Globus pallidus (tissue), 1 donor: ENCODE data around the gene ARL6IP5.

ENCODE experiments used
- DNase-seq: peaks from one replicate; pipeline ENCODE4 v3.0.0-alpha.2; 2015; ENCODE audit warnings: low spot score

The ARL6IP5 gene

DNA sequence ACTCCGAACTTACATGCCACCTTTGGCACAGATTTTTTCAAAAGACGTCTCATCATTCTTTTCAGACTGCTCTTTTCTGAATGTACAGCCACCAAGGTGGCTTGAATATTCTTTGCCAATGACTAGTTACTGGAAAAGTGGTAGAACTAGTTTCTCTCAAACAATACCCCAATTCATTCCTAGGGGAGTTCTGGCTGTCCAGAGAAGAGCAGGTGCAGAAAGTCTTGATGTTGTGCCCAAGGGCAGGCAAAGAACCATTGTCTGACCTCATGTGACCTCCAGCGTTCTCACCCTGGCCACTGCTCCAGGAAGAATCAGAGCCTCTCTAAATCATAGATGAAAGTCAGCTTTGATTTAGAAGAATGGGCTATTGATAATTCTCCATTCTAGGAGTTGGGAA is 32.2 kb downstream of the ARL6IP5 start:
- peak; percentile 95 for DNase-seq

DNA sequence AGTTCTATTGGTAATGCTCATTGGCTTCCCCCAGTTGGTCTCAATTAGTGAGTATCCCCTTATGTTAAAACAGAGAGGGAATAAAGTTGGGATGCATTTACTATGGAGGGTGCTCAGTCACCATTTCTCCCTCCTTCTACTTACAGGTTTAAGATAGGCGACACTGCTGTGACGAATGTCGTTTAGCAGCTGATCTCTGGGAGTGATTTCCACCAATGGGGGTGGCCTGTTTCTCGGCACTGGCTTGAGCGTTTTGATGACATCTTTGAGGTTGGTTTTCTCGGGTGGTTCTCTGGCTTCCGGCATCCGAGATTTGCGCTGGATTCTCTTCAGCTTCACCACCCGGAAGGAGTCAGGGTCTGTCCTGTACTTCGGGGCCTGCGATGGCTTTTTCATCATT is 33.8 kb downstream of the ARL6IP5 start:
- DNase-seq = no peak

DNA sequence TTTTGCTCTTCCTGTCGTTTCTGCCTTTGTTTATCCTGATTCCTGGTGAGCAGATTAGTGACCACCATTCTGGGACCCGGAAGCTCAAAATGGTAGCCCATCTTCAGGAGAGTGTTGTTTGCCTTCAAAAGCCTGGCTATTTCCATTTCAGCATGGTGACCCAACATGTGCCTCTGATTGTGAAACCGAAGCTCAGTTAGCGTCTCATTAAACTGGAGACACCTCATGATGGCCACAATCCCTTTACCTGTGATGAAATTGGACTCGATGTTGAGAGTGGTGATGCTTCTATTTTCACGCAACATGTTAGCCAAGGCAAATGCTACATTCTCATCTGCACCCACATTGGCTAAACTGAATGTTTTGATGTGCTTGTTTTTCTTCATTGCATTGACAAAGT is 34.4 kb downstream of the ARL6IP5 start:
- no peak for DNase-seq

DNA sequence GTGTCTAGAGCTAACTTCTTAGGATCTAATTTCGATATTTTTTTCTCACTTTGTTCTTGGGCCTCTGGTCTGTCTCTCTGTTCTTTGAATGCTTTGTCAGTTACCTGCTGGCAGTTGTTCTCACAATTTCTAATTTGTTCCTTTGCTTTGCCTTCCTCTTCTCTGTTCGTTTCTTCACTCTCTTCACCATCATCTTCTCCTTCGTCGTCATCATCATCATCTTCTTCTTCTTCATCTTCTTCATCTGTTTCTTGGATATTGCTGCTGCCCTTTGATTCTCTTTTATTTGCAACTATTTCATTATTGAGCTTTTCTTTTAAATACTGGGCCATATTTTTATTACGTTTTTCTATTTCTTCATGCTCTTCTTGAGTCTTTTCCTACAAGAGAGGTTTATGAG is 34.9 kb downstream of the ARL6IP5 start:
- DNase-seq = no peak

DNA sequence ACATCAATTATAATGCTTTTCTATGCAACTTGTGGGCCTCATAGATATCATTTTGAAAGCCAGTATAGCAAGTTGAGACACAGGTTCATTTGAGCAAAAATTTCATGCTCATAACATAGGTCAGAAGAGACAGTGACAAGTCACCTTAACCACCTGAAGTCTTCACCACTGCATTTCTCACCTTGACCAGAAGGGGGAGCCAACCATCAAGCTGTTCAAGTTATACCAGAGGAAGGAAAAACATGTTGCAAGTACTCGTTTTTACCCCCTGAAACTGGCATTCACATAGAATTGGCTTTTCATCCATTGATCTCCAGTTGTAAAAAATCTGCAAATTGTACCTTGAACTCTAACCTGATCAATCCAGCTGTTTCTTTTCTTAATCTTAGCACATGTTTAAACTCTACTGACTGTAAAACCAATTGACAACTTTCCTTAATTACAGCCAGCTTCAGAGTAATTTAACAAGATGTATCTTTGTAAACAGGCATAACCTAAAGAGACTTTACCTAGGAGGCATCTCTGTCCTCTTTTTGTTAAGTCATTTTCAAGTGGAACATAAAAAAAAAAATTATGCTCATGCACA is 36.2 kb downstream of the ARL6IP5 start:
- DNase-seq = peak; percentile 84

DNA sequence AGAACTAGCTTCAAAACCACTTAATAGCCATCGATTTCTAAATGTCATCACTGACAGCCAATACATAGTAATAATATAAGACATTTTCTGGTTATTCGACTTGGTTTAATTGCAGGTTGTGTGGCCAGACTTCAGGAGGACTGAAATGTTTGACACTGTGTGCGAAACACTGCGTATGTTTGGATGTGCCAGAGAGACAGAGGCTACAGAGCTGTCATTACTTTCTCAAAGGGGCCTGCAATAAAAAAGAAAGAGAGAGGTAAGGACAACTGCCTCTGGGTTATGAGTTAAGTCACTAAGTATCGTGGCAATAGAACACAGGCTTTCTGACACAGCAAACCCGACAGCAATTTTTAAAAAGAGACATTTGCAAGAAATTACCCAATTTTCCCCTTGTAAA is 36.8 kb downstream of the ARL6IP5 start:
- DNase-seq = no peak

DNA sequence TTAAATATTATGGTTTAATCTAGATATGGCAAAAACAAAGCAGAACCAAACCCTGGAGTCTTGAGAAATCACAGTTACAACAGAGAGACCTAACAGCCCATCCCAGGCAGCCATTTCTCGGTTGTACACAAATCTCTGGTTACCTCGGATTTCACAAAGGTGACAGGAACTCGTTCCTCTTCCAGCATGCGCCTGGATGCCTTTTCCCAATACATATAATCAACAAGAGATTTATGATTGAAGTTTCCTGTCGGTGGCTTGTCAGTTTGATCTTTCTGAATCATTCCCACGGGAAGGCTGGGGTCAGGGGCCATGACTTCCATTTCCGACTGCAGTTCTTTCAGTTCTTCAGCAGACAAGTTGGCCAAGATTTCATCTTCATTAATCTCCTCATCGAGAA is 37.2 kb downstream of the ARL6IP5 start:
- DNase-seq = no peak

DNA sequence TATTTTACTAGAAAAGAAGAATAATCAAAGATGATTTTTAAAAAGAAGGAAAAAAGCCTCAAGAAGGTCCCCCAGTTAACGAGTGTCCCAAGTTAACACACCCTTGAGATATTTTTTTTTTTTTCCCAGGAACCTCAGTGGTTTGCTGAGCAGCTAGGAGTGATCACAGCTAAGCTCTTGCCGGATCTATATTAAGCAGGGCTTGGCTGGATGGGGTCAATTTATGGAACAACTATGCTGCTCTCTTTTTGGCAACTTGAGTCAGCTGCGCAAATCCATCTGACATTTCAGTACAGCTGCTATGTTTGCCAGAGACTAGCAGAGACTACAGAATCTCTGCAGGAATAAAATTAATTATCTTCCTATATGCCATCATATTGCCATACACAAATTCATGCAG is 37.7 kb downstream of the ARL6IP5 start, which contains the start of gene LMOD3:
Gene LMOD3, minus strand, starts transcription at position 193 of the 400 bp plus-strand sequence. CDS start 209 bp downstream, outside the sequence.
- no peak for DNase-seq

DNA sequence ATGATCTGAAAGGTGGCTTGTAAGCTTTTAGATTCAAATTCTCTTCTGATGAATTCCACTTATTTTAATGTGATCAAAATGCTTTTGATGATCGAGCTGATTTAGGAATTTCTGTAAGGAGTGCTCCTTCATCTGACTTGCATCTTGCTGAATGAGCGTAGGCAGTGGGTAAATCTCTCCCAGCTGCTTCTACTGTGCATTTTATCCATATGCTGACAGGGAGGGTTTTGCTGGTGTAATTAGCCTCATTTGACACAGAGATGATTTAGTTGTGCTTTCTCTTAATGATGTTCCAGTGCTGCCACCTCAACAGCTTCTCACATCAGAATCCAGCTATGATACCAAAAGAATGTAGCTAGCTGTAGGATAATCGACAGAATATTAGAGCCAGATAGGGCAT is 41.5 kb downstream of the ARL6IP5 start:
- DNase-seq = no peak

DNA sequence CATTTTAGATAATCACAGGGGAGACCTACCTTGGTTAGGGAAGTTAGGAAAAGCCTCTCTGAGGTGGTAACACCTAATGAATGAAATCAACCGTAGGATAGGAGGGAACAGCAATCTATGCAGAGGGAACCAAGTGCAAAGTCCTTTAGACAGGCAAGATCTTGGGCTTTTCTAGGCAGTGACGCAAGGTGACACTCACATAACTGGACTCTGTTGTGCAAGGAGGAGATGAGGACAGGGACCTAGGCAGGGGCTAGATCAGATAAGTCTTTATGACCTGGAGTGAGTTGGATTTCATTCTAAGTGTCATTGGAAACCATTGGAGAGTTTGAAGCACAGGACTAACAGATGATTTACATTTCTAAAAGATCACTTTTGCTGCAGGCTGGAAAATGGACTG is 42.3 kb downstream of the ARL6IP5 start:
- DNase-seq = no peak

DNA sequence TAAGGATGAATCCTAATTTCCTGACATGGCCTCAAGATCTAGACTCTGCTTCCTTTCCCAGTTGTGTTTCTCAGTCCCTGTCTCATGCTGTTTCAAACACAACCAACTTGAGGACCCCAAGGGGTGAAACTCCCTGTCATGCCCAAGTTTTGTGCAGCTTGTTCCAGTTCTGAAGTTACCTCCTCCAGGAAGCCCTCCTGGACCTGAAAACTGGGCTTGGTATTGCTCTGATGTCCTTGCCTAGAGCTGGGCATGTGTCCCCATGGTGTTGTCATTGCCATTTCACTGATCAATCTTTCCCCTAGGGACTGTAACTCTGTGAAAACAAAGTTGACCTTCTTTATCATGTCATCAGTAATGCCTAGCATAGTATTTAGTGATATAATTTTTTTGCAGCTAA is 43.8 kb downstream of the ARL6IP5 start:
- no peak for DNase-seq

DNA sequence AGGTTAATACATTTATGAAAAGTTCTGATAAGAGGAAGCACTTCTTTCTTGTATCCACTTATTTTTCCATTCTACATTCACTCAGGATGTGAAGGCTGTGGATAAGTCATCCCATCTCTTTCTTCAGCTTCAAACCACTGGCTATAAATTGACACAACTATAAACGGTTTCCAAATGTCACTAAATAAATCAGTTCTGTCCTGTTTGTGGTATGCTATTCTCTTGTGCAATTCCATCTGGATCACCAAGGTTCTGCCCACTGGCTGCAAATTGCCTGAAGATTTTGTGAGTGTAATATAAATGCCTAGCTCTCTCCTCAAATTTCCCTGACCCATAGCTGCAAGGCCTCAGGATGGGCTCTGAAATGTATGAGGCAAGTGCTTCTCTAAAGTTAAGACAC is 44.8 kb downstream of the ARL6IP5 start:
- no peak for DNase-seq

DNA sequence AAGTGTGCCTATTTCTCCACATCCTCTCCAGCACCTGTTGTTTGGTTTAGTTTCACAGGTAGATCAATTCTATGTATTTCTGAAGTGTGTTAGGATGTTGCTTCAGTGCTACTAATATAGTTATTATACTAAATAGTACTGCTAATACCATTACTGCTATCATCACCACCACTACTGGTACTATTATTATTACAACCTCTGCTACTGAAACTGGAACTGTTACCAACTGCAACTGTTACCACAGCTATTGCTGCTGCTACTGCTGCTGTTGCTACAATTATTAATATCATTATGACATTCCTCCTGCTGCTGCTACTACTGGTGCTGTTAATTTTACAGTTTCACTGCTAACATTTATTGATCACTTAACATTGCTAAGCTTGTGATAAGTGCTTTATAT is 46.0 kb downstream of the ARL6IP5 start:
- DNase-seq = no peak

DNA sequence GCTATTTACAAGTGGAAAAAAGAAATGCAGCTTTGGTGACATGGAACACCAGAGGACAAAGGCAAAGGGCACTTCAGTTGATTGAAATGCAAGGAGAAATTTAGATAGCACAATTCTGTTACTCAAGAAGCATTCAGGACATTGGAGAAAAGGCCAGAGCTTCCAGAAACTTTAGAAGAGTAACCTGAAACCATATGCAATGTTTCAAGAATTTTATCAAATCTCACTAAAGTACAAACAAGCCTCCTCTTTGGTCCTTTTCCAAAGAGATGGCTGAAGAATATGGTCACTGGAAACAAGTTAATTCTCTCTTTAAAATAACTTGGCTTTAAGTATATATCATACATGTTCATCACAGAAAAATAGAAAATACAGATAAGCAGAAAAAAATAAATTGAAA is 52.3 kb downstream of the ARL6IP5 start:
- no peak for DNase-seq

DNA sequence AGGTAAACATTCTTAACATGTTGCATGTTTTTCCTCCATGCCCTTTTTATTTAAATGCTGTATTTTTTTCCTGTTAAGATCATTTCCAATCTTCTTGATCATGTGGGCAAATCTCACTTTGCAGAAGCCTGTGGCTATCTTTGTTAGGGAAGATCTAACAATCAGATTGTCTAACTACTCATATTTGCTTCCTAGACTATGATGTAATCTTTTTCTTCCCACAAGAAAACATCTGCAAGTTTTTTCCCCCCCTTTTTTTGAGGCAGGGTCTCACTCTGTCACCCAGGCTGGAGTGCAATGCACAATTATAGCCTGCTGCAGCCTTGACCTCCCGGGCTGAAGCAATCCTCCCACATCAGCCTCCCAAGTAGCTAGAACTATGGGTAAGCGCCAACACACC is 52.7 kb downstream of the ARL6IP5 start:
- no peak for DNase-seq

DNA sequence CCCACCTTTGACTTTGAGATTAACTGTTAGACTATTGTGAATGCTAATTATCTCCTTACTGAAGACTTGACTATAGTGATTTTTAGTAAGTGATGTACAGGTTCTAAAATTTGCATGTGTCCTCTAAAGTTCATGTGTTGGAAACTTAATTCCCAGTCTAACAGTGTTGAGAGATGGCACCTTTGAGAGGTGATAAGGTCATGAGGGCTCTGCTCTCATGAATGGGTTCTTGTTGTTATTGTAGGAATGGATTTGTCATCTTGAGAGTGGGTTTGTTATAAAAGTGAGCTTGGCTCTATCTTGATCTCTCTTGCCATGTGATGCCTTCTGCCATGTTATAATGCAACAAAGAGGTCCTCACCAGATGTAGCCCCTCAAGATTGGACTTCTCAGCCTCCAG is 56.6 kb downstream of the ARL6IP5 start:
- DNase-seq = no peak

DNA sequence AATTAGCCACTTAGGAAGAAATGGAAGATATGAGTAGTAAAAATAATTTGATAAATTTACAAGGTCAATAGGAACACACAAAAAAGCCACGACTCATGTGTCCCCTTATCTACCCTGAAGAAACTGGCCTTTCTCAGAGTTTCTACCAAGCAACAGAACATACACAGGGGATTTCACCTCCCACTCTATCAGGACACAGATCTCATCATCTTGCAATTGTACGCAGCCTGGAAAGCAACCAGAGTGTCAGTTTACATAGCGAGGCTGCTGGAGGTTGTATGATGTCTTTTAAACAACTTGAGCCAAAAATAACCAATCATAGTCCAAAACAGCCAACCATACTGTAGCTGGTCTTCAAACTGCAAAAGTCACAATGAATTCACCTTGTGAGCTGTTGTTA is 57.4 kb downstream of the ARL6IP5 start:
- no peak for DNase-seq

DNA sequence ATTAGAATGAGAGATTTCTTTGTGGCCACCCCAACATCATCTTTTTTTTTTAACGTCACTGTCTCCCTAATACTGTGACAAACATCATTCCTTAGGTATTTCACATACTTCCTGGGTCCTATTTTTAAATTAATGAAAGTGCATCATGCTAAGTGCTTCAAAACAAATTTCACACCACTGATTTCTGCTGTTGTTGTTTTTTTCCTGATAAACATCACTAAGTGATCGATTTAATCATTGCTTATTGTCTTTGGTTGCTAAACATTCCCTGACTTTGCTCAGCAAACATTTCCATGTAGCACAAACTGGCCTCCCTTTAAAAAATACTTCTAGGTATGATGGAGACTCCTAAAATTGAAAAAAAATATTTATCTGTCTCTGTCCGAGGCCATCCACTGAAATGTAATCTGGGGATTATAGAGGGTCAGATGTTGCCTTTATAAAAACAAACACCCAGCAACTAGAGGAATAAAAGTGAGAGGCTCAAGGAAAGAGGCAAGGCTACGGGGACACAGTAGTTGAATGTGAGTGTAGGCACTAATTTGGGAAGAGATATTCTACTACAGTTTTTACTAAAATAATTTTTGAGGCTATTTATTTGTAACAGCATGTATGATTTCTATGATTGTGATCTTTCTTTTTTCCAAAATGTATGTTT is 58.2 kb downstream of the ARL6IP5 start:
- no peak for DNase-seq

DNA sequence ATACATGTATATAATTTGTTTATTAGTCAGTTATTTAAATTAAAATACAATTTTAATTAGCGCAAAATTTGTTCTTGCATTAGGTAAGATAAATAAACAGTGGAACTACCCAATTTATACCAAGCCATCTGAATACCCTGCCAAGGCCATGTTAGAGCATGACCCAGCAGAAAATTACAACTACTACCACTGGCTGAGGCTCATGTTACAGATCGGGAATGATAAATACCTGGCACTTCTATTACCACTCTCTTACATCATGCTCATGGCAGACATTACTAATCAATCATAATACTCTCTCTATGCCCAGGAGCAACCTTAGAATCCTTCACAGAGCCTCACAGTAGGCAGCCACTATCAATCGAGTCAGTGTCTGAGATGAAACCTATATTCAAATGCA is 58.9 kb downstream of the ARL6IP5 start:
- DNase-seq = no peak

DNA sequence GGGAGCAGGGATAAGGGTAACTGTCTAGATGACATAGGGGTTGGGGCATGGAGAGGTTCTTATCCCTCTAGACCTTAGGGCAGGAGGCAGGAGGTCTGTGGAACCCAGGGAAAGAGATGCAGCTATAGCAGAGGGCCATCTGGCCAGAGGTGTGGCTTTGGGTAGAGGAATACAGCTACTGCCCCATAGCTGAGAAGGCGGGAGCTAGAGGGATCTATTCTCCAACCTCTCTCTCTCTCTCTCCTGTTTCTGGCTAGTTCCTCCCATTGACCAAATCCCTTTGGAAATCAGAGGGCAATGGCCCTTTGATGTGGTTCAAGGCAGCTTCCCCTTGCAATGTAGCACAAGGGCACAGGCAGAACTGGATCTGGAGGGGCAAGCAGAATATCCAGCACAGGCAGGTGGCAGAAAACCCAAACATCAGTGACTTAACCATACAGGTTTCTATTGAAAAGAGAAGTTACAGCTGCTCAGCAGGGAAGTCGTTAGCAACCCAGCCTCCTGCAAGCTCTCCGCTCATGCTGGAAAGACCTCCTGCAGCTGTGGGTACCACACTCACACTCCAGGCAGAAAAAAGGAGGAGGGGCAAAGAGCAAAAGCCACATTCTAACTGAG is 60.0 kb downstream of the ARL6IP5 start:
- no peak for DNase-seq

DNA sequence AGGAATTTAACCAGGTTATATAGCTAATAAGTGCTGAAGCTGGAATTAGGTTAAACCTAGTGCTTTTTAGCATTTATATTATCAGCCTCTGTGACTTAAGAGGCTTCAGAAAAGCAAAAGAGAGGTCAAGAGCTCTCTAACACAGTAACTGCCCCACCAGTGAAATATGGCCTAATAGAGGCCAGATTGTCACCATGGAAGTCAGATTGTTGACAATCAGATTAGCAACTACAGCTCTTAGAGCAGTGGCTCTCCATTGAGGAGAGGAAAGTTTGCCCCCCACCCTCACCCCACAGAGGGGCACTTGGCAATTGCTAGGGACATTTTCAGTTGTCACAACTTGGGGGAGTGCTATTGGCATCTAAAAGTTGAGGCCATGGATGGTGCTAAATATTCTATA is 61.0 kb downstream of the ARL6IP5 start:
- no peak for DNase-seq

DNA sequence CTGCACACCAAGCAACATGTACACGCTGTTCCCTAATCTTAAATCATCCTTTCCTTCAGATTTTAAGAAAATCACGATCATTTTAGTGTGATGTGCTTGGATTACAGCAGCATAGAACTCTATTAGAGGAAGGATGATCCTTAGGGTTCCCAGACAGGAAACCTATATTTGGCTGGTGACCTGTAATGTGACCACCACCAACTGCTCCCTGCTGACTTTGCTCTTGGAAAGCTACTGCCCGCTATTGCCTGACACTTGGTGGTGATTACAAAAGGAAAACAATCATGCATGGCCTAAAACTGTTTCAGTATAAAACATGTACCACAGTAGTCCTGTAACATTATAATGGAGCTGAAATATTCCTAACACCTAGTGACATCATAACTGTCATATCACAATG is 64.8 kb downstream of the ARL6IP5 start:
- no peak for DNase-seq
